ENCODE results near the gene INTS14. TPM values are rescaled to one million over a fixed set of nuclear protein-coding genes. Genes with fewer than 3 reads are reported as not detected.
"Not testable (repeated sequence)": the region's sequence is repeated elsewhere in the genome, so short reads cannot be mapped to it uniquely, and the experiment has no call there.

Gene INTS14
- polyA plus RNA-seq, 3 donors from 2014 or later = 16.4 to 30.5 (median 18.6) TPM

DNA sequence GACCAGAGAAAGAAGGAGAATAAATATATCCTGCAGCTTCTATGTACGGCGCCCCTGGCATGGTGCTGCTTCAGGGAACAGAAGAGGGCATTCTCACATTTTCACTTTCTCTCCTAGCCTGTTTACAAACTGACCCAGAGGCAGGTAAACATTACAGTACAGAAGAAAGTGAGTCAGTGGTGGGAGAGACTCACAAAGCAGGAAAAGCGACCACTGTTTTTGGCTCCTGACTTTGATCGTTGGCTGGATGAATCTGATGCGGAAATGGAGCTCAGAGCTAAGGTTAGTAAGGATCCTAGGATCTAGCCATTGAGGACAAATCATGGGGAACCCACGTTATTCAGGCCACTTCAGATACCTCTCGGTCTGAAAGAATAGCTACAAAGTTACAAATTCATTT lies 54.3 kb downstream of the INTS14 start:
- Mint-ChIP-seq H3K36me3 (peaks cover 11 to 18% (median 15%) of the 10 kb centered on the region in 3 donors), H3K4me1 (no peaks in the 10 kb centered on the region), H3K27ac (no peak overlapping the region), H3K27me3 (ENCODE audit: low read depth in 3 of 3) (peaks cover 0 to 3% (median 3%) of the 10 kb centered on the region in 3 donors), H3K4me3 (no peak overlapping the region), H3K9me3 (no peaks in the 10 kb centered on the region)
- no peak for DNase-seq

DNA sequence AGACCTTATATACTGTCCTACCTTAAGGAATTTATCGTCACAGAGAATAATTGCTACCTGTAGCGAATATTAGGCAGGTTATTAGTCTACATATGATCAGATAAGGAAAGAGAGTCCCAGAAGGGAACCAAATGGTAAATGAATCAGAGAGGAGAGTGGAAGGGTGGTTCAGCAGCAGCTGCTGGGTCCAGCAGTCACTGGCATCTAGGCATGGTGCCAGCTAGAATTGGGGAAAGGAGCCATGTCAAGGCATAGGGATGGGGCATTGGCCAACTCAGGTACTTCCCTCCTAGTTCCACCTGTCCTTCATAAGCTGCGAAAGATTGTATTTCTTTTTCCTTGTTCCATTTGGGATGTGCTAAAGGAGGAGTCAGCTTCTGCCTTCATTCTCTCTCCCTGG lies 57.2 kb downstream of the INTS14 start:
- H3K9me3 Mint-ChIP-seq = no peaks in the 10 kb centered on the region
- no peak for DNase-seq
- peaks cover 6 to 11% of the 10 kb centered on the region in 2 donors for H3K4me1 Mint-ChIP-seq
- no peak overlapping the region for H3K27ac Mint-ChIP-seq
- peaks cover 10 to 13% (median 11%) of the 10 kb centered on the region in 3 donors for H3K36me3 Mint-ChIP-seq
- H3K4me3 Mint-ChIP-seq = no peak overlapping the region
- peaks cover 0 to 3% (median 0%) of the 10 kb centered on the region in 3 donors for H3K27me3 Mint-ChIP-seq (ENCODE audit: low read depth in 3 of 3)

DNA sequence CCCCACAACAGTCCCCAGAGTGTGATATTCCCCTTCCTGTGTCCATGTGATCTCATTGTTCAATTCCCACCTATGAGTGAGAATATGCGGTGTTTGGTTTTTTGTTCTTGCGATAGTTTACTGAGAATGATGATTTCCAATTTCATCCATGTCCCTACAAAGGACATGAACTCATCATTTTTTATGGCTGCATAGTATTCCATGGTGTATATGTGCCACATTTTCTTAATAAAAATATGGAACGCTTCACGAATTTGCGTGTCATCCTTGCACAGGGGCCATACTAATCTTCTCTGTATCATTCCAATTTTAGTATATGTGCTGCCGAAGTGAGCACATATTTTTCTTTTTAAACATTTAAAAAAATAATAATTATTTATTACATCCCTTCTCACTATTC lies 58.1 kb downstream of the INTS14 start:
- not testable (repeated sequence) for H3K27me3 Mint-ChIP-seq (ENCODE audit: low read depth in 3 of 3); H3K27ac Mint-ChIP-seq; DNase-seq; H3K36me3 Mint-ChIP-seq; H3K9me3 Mint-ChIP-seq; H3K4me3 Mint-ChIP-seq
- peaks cover 6 to 11% of the 10 kb centered on the region in 2 donors for H3K4me1 Mint-ChIP-seq

DNA sequence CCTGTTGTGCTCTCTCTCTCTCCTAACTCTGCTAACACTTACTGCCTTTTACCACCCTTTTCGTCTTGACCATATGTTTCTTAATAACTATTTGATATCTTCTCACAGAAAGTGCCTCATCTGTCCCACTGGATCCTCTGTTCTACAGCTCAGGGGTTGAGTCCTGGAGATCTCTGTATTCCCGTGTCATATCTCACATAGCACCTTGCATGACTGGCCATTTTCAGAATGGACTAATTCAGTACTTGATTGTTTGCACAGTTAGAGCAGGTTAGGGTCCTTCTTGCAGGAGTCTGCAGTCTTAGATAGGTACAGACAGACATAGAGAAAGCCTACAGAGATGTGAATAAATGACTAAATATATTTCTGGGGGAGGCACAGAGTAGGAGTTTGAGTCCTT lies 59.7 kb downstream of the INTS14 start:
- DNase-seq = no peak
- Mint-ChIP-seq H3K36me3 (peaks cover 4 to 5% (median 5%) of the 10 kb centered on the region in 3 donors), H3K27ac (no peak overlapping the region), H3K4me3 (no peak overlapping the region), H3K9me3 (no peaks in the 10 kb centered on the region), H3K27me3 (ENCODE audit: low read depth in 3 of 3) (no peaks in the 10 kb centered on the region), H3K4me1 (peaks cover 6 to 11% of the 10 kb centered on the region in 2 donors)

DNA sequence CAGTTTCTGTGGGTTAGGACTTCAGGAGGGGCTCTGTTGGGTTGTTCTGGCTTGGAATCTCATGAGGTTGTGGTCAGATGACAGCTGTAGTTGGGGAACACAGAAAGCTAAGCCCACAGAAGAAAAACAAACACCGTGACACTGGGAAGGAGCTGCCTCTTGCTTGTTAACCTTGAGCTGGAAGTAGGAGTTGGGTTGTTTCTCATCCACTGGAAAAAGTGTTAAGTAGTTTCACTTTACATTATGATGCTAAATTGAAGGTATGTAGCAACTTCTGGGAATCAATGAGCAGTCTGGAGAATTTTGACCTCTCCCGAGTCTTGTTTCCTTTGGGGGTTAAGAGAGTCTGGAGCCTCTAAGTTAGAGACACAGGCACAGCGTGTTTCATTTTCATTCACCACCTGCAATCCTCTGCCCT lies 60.2 kb downstream of the INTS14 start:
- Mint-ChIP-seq H3K9me3 (no peaks in the 10 kb centered on the region), H3K27me3 (ENCODE audit: low read depth in 3 of 3) (no peaks in the 10 kb centered on the region), H3K4me1 (peaks cover 6 to 11% of the 10 kb centered on the region in 2 donors), H3K4me3 (no peak overlapping the region), H3K36me3 (peaks cover 3 to 4% (median 4%) of the 10 kb centered on the region in 3 donors), H3K27ac (peak overlapping the region in 2 of 6 donors; percentile 19 to 45)
- no peak for DNase-seq

DNA sequence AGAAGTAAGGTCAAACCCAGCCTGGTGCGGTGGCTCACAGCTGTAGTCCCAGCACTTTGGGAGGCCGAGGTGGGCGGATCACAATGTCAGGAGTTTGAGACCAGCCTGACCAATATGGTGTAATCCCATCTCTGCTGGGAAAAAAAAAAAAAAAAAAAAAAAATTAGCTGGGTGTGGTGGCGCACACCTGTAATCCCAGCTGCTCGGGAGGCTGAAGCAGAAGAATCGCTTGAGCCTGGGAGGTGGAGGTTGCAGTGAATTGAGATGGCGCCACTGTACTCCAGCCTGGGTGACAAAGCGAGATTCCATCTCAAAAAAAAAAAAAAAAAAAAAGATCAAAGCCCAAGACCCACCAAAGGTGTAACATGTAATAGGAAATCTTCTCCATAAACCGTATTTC lies 61.6 kb downstream of the INTS14 start:
- H3K27me3 Mint-ChIP-seq (ENCODE audit: low read depth in 3 of 3); H3K36me3 Mint-ChIP-seq; DNase-seq; H3K27ac Mint-ChIP-seq; H3K9me3 Mint-ChIP-seq; H3K4me3 Mint-ChIP-seq: not testable (repeated sequence)
- peaks cover 6 to 11% of the 10 kb centered on the region in 2 donors for H3K4me1 Mint-ChIP-seq

DNA sequence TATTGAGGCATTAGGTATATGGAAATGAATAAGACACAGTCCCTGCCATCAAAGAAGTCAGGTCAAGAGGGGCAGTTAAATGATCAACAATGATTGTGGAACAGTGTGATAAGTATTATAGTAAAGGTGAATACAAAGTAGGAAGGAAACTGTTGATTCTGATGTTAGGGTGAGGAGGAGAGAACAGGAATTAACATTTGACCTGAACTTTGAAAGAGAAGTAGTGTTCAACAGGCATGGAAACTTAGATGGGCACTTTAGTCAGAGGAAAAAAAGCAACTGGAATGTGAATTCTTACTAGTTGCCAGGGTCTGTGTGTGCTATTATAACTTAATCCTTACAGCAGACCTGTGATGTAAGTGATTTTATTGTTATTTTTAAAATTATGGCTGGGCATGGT lies 63.1 kb downstream of the INTS14 start:
- H3K4me3 Mint-ChIP-seq = no peak overlapping the region
- H3K27me3 Mint-ChIP-seq (ENCODE audit: low read depth in 3 of 3) = no peaks in the 10 kb centered on the region
- H3K36me3 Mint-ChIP-seq = no peaks in the 10 kb centered on the region
- DNase-seq = no peak
- H3K27ac Mint-ChIP-seq = peak overlapping the region in 1 of 6 donors; percentile 17
- H3K4me1 Mint-ChIP-seq = peaks cover 6 to 11% of the 10 kb centered on the region in 2 donors
- H3K9me3 Mint-ChIP-seq = no peaks in the 10 kb centered on the region

DNA sequence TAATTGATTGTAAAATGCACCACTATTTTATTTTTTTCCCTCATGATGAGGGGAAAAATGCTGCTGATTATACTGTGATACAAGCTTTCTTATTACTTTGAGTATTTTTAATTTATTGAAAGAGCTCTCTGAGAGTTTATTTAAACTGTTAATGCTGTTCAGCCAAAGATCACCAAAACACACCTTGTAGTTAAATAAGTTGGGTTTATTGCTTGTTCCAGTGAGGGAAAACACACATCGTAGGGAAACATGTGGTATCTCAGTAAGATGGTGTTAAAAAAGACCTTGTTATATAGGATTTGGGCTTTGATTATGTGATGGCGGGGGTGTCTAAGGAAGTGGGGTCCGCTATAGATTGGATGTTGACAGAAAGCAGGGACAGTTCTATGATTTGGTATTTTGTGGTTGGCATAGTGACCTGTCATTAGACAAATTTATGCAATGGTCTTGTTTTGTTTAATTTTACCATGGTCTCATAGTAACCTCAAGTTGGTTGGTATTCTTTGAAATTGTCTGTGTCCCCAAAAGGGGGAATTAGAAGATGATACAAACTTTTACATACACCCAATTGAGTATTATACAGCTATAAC lies 69.6 kb downstream of the INTS14 start:
- Mint-ChIP-seq H3K9me3 (no peaks in the 10 kb centered on the region), H3K4me1 (peaks cover 0 to under 1% of the 10 kb centered on the region in 2 donors), H3K4me3 (no peak overlapping the region), H3K36me3 (no peaks in the 10 kb centered on the region), H3K27ac (peak overlapping the region in 1 of 6 donors; percentile 5), H3K27me3 (ENCODE audit: low read depth in 3 of 3) (peaks cover 0 to 2% (median 2%) of the 10 kb centered on the region in 3 donors)
- DNase-seq = no peak

DNA sequence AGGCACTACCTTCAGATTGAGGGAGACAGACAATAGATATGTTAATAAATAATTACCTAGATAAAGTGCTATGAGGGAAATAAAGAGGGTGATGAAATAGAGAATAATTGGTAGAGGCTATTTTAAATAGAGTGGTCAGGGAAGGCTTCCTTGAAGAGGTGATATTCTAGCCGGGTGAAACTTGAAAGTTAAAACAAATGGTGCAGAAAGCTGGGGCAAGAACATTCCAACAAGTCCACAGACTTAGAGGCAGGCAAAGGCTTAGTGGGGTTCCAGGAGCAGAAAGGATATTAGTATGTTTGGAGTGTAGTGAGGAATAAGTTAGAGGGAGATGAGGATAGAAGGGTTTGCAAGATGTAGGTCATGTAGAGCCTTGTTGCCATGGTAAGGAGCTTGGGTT lies 70.6 kb downstream of the INTS14 start:
- H3K9me3 Mint-ChIP-seq = no peaks in the 10 kb centered on the region
- no peak overlapping the region for H3K27ac Mint-ChIP-seq
- no peaks in the 10 kb centered on the region for H3K36me3 Mint-ChIP-seq
- peaks cover under 1 to 2% of the 10 kb centered on the region in 2 donors for H3K4me1 Mint-ChIP-seq
- no peak for DNase-seq
- peaks cover 0 to 2% (median 2%) of the 10 kb centered on the region in 3 donors for H3K27me3 Mint-ChIP-seq (ENCODE audit: low read depth in 3 of 3)
- H3K4me3 Mint-ChIP-seq = no peak overlapping the region

DNA sequence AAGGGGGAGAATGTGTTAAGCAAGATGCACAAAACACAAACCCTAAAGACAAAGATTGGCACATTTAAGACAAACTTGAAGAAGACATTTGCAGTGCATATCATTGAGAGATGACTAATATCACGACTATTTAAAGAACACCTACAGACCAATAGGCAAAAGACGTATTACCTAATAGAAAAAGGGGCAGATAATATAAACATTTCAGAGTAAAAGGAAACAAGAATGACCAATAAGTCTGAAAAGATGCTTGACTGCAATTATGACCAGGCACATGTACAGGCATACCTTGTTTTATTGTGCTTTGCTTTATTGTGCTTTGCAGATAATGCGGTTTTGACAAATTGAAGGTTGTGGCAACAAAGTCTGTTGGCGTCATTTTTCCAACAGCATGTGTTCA lies 75.7 kb downstream of the INTS14 start:
- Mint-ChIP-seq H3K4me1 (peaks cover 8 to 35% of the 10 kb centered on the region in 2 donors), H3K4me3 (no peak overlapping the region), H3K36me3 (no peaks in the 10 kb centered on the region), H3K27ac (no peak overlapping the region), H3K9me3 (no peaks in the 10 kb centered on the region), H3K27me3 (ENCODE audit: low read depth in 3 of 3) (peaks cover 0 to 2% (median 0%) of the 10 kb centered on the region in 3 donors)
- DNase-seq = no peak

DNA sequence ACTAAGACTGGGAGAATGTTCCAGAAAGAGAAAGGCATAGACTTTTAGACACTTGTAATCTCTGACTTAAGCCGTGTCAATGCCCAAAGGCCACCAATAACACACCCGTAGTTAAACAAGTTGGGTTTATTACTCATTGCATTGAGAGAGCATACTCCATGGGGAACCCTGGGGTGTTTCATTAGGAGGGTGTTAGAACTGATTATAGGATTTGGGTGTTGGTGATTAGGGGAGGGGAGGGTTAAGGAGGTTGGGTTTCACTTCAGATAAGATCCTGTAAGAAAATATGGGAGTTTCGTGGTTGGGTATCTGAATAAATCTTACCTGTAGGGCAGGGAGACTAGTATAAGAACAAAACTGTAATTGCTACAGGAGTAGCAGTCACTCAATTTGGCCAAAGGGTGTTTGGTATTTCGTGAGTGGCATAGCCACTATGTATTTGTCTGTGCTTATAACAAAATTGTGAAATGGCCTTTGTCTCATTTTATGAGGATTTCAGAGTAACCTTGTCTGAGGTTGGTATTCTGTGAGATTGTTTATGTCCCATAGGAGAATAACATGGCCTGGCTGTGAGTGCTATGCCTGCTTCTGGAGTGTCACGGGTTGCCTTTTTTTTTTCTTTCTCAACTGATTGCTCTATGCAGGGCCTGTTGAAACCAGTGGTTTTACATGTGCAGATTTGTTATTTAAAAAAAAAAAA lies 77.7 kb downstream of the INTS14 start:
- H3K4me3 Mint-ChIP-seq = no peak overlapping the region
- no peaks in the 10 kb centered on the region for H3K36me3 Mint-ChIP-seq
- no peaks in the 10 kb centered on the region for H3K27me3 Mint-ChIP-seq (ENCODE audit: low read depth in 3 of 3)
- peaks cover 13 to 40% of the 10 kb centered on the region in 2 donors for H3K4me1 Mint-ChIP-seq
- no peak for DNase-seq
- H3K9me3 Mint-ChIP-seq = no peaks in the 10 kb centered on the region
- peak overlapping the region in 1 of 6 donors; percentile 26 for H3K27ac Mint-ChIP-seq

DNA sequence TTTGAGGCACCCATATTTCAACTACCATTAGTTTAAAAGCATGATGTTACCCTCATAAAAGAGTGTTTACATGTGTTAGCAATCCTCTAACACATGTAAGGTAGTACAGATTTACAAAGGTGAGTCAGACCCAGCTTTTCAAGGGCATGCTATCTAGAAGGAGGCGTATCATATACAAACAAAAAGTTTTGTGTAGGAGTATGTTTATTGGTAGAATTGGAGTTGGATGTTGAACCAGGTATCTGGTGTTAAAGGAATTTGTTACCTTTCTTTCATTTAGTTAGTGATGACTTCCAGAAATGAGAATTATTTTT lies 78.2 kb downstream of the INTS14 start:
- H3K27me3 Mint-ChIP-seq (ENCODE audit: low read depth in 3 of 3) = no peaks in the 10 kb centered on the region
- H3K27ac Mint-ChIP-seq = no peak overlapping the region
- peak overlapping the region in 2 of 5 donors; percentile 19 to 29 for H3K4me3 Mint-ChIP-seq
- DNase-seq = no peak
- no peaks in the 10 kb centered on the region for H3K9me3 Mint-ChIP-seq
- no peaks in the 10 kb centered on the region for H3K36me3 Mint-ChIP-seq
- peaks cover 13 to 40% of the 10 kb centered on the region in 2 donors for H3K4me1 Mint-ChIP-seq

DNA sequence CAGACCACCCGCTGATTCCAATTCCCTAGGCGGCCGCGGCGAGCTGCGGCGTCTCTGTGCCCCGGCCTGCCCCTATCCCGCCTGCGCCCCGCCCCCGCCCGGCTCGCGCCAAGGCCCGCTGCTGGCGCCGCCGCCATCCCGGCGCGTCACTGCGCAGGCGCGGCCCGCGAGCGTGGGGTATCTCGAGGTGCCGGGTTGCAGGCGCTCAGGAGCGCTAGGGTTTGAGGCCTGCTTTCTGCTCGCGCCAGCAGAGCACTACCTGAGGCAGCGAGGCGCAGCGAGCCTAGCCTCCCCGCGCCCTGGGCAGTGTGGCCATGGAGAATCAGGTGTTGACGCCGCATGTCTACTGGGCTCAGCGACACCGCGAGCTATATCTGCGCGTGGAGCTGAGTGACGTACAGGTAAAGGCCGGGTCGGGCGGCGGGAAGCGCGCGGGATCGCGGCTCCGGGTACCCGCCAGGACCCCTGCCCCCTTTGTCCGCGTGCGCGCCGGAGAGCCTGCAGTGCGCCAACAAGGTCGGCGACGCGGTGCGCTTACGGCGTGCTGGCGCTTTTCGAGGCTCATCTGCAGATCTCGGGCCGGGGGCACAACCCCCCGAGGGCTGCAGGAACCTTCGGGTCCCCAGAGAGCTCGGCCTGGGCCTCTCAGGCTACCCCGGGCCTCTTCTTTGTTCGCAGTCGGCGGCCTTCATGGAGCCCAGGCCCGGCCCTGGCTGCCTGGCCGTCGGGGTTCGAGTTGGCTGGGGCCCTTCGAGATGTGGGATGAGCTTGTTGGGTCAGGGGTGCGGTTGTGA lies 80.4 kb downstream of the INTS14 start, which contains the start of gene HACD3:
Gene HACD3, plus strand, starts transcription at position 146 of the 794 bp plus-strand sequence. Its CDS starts 169 bp downstream, at position 315.
- Mint-ChIP-seq H3K4me1 (peaks cover 11 to 40% of the 10 kb centered on the region in 2 donors), H3K4me3 (peak within 1 kb of the TSS; percentile 81 to 85 (median 84)), H3K27me3 (ENCODE audit: low read depth in 3 of 3) (no peaks in the 10 kb centered on the region), H3K27ac (peak within 1 kb of the TSS; percentile 45 to 88 (median 80)), H3K36me3 (no peaks in the 10 kb centered on the region), H3K9me3 (no peaks in the 10 kb centered on the region)
- peak; percentile 85 to 88 (median 86) for DNase-seq

DNA sequence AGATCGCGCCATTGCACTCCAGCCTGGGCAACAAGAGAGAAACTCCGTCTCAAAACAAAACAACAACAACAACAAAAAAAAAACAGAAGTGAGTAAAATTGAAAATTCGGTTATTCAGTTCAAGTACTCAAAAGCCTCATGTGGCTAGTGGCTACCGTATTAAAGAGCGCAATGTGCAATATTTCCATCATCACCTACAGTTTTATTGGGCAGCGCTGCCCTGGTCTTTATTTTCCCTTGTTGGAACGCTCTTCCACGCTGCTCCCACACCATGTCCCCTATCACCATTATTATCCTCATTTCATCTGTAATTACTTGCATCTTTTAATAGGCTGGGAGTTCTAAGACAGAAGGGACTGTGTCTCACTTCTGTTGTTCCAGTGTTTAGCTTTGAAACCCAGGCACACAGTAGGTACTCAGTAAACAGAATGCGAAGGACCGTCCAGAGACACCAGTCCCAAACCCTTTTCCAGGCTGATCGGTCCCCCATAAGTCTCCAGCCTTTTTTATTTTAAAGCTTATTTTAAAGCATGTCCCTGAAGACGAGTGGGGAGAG lies 81.1 kb downstream of the INTS14 start:
- Mint-ChIP-seq H3K36me3 (no peaks in the 10 kb centered on the region), H3K27ac (peak overlapping the region; percentile 45 to 88 (median 76)), H3K4me3 (peak overlapping the region; percentile 76 to 85 (median 82)), H3K4me1 (peaks cover 11 to 35% of the 10 kb centered on the region in 2 donors), H3K9me3 (no peaks in the 10 kb centered on the region), H3K27me3 (ENCODE audit: low read depth in 3 of 3) (no peaks in the 10 kb centered on the region)
- DNase-seq = no peak
